DOHH2 (cell line): Measurements from ENCODE around the gene CACNA2D3.

Experiments used
- EZH2phosphoT487 ChIP-seq: fragments of 200-600 bp; sonication (generic); IDR thresholded peaks from 2 replicates; pipeline ENCODE4 v1.6.1; 2017; ENCODE audit warnings: borderline replicate concordance, mild to moderate bottlenecking, antibody characterized with exemption, low read length, moderate library complexity, mixed read lengths
- TF ChIP-seq, protein P1 (sequence below): fragments of 200-600 bp; sonication (generic); IDR thresholded peaks from one replicate; pipeline ENCODE4 v1.5.1; 2014; ENCODE audit warnings: antibody characterized with exemption, mild to moderate bottlenecking, low read depth, low read length; ENCODE audit not compliant: poor library complexity, severe bottlenecking

DNA sequence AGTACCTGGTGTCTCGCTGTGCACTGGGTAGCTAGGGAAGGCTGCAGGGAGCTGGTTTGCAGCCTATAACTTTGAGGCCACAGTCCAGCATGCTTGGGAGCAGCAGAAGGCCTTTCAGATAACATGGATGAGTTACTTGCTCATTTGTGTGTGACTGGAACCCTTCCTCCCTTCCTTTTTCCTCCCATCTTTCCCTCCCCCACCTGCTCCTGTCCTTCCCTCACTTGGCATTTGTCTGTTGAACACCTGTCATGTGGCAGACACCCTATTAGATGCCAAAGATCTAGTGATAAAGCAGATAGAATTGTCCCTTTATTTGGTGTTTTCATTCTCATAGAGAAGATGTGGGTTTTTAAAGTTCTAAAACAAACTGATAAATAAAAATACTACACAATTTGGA is 733.9 kb downstream of the CACNA2D3 start:
- TF ChIP-seq, protein P1, sequence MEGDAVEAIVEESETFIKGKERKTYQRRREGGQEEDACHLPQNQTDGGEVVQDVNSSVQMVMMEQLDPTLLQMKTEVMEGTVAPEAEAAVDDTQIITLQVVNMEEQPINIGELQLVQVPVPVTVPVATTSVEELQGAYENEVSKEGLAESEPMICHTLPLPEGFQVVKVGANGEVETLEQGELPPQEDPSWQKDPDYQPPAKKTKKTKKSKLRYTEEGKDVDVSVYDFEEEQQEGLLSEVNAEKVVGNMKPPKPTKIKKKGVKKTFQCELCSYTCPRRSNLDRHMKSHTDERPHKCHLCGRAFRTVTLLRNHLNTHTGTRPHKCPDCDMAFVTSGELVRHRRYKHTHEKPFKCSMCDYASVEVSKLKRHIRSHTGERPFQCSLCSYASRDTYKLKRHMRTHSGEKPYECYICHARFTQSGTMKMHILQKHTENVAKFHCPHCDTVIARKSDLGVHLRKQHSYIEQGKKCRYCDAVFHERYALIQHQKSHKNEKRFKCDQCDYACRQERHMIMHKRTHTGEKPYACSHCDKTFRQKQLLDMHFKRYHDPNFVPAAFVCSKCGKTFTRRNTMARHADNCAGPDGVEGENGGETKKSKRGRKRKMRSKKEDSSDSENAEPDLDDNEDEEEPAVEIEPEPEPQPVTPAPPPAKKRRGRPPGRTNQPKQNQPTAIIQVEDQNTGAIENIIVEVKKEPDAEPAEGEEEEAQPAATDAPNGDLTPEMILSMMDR: no peak
- no peak for TF ChIP-seq EZH2phosphoT487
